ENCODE measurements around the gene CHGA.

CHGA gene

DNA sequence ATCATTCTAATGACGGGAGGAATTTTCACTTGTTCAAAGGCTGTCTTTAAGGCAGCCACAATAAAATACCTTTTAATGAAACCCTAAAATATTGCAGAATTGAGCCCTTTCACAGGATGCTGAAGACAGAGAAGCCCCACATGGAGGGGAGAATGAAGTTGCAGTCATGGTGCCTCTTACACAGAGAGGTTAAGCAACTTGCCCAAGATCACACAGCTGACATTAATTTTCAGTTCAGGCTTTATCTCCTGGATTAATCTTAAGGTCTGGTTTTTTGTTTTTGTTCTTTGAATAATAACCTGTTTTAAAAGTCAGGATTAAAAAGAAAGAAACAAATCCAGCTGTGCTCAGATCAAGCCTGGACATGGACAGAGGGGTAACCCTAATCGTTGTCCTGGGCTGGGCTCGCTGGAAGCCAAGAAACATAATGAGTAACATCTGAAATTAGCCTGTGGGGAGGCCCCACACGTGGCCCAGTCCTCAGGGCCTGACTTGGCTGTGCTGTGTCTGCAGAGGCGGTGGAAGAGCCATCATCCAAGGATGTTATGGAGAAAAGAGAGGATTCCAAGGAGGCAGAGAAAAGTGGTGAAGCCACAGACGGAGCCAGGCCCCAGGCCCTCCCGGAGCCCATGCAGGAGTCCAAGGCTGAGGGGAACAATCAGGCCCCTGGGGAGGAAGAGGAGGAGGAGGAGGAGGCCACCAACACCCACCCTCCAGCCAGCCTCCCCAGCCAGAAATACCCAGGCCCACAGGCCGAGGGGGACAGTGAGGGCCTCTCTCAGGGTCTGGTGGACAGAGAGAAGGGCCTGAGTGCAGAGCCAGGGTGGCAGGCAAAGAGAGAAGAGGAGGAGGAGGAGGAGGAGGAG lies 8.0 kb downstream of the CHGA start:
- Histone ChIP-seq H3K36me3 (ENCODE audit: insufficient read depth, low read length) (peaks cover 2% of the 10 kb centered on the region; the same call in 1 of the 2 replicates), H3K4me2 (ENCODE audit: insufficient read depth, low read length) (no peak overlapping the region), H3K4me1 (ENCODE audit: insufficient read depth, low read length) (no peaks in the 10 kb centered on the region), H4K20me1 (ENCODE audit: insufficient read depth, low read length) (peaks cover 3% of the 10 kb centered on the region), H3K4me3 (ENCODE audit: low read depth in 1 of 2, low read length in 2 of 2) (no peak overlapping the region), H3K9me3 (ENCODE audit: insufficient read depth, low read length, severe bottlenecking) (no peaks in the 10 kb centered on the region), H2AFZ (ENCODE audit: low read depth, low read length) (no peak overlapping the region), H3K79me2 (ENCODE audit: insufficient read depth, low read length) (no peaks in the 10 kb centered on the region), H3K27ac (ENCODE audit: low read length) (no peak overlapping the region), H3K27me3 (ENCODE audit: insufficient read depth, low read length, poor library complexity) (no peaks in the 10 kb centered on the region), H3K9ac (ENCODE audit: low read depth, low read length) (no peak overlapping the region)
- no peak for TF ChIP-seq EZH2 (IDR thresholded peaks at IDR 0.05; ENCODE audit: borderline replicate concordance, low read depth, low read length, severe bottlenecking)
- TF ChIP-seq, protein P1, sequence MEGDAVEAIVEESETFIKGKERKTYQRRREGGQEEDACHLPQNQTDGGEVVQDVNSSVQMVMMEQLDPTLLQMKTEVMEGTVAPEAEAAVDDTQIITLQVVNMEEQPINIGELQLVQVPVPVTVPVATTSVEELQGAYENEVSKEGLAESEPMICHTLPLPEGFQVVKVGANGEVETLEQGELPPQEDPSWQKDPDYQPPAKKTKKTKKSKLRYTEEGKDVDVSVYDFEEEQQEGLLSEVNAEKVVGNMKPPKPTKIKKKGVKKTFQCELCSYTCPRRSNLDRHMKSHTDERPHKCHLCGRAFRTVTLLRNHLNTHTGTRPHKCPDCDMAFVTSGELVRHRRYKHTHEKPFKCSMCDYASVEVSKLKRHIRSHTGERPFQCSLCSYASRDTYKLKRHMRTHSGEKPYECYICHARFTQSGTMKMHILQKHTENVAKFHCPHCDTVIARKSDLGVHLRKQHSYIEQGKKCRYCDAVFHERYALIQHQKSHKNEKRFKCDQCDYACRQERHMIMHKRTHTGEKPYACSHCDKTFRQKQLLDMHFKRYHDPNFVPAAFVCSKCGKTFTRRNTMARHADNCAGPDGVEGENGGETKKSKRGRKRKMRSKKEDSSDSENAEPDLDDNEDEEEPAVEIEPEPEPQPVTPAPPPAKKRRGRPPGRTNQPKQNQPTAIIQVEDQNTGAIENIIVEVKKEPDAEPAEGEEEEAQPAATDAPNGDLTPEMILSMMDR (IDR thresholded peaks at IDR 0.05; ENCODE audit: borderline replicate concordance, extremely low read depth, low read length, poor library complexity, severe bottlenecking): no peak
- DNase-seq (no peak), ATAC-seq (ENCODE audit: insufficient read depth, low read depth) (no peak)

DNA sequence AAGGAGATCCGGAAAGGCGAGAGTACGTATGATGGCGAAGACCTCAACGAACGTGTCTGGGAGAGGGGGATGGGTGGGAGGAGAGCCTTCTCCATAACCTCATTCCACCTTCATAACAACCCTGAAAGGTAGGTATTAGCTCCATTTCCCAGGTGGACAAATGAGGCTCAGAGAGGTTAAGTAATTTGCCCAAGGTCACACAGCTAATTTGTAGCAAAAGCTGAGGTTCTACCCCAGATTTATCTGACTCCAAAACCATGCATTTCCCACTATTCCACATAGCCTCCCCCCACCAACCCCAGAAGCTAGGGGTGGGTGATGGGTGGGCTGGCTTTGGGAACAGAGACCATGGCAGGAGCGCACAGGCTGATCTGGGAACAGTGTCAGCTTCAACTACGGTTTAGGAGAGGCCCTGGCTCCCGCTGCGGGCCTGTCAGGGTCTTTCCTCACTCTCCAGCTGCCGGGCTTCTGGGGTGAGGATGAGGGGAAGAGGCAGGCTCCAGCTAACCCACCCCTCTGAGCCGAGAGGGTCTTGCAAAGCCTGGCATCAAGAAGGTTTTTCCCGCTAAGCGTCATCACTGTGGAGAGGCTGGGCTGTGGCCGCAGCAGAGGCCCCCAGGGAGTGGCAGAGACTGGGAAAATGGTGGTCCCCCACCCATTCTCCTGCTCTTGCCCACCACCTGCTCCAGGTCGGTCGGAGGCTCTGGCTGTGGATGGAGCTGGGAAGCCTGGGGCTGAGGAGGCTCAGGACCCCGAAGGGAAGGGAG lies 8.9 kb downstream of the CHGA start:
- no peak overlapping the region for H3K4me2 ChIP-seq (ENCODE audit: insufficient read depth, low read length)
- no peak overlapping the region for H3K4me3 ChIP-seq (ENCODE audit: low read depth in 1 of 2, low read length in 2 of 2)
- peaks cover 3% of the 10 kb centered on the region for H4K20me1 ChIP-seq (ENCODE audit: insufficient read depth, low read length)
- DNase-seq: no peak
- H3K9ac ChIP-seq (ENCODE audit: low read depth, low read length): no peak overlapping the region
- H3K27ac ChIP-seq (ENCODE audit: low read length): no peak overlapping the region
- no peaks in the 10 kb centered on the region for H3K27me3 ChIP-seq (ENCODE audit: insufficient read depth, low read length, poor library complexity)
- ATAC-seq (ENCODE audit: insufficient read depth, low read depth): no peak
- no peaks in the 10 kb centered on the region for H3K79me2 ChIP-seq (ENCODE audit: insufficient read depth, low read length)
- no peaks in the 10 kb centered on the region for H3K4me1 ChIP-seq (ENCODE audit: insufficient read depth, low read length)
- peaks cover 7% of the 10 kb centered on the region; the same call in 1 of the 2 replicates for H3K36me3 ChIP-seq (ENCODE audit: insufficient read depth, low read length)
- TF ChIP-seq, protein P1 (IDR thresholded peaks at IDR 0.05; ENCODE audit: borderline replicate concordance, extremely low read depth, low read length, poor library complexity, severe bottlenecking): no peak
- no peak for TF ChIP-seq EZH2 (IDR thresholded peaks at IDR 0.05; ENCODE audit: borderline replicate concordance, low read depth, low read length, severe bottlenecking)
- no peak overlapping the region for H2AFZ ChIP-seq (ENCODE audit: low read depth, low read length)
- no peaks in the 10 kb centered on the region for H3K9me3 ChIP-seq (ENCODE audit: insufficient read depth, low read length, severe bottlenecking)

DNA sequence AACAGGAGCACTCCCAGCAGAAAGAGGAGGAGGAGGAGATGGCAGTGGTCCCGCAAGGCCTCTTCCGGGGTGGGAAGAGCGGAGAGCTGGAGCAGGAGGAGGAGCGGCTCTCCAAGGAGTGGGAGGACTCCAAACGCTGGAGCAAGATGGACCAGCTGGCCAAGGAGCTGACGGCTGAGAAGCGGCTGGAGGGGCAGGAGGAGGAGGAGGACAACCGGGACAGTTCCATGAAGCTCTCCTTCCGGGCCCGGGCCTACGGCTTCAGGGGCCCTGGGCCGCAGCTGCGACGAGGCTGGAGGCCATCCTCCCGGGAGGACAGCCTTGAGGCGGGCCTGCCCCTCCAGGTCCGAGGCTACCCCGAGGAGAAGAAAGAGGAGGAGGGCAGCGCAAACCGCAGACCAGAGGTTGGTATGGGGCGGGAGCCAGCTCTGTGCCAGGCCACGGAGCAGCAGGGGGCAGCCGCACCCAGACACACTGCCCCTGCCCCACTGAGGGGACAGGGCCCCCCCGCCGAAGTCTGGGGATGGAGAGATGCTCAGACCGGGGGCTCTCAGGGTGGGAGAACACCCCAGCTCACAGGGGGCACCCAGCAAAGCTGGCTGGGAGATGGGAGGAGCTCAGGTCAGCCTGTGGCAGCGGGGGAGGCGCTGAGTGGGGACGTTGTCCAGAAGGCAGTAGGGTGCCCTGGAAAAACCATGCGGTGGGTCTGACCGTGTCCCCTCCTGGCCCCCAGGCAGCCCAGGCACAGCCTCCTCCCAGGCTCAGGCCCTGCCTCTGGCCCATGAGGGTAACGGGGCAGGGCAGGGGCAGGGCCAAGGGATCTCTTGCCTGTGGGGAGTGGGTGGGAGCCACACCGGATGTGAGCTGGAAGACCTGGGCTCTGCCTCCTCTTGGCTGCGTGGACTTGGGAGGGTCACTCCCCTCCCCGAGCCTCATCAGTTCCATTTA lies 9.8 kb downstream of the CHGA start:
- H3K79me2 ChIP-seq (ENCODE audit: insufficient read depth, low read length): no peaks in the 10 kb centered on the region
- ATAC-seq (ENCODE audit: insufficient read depth, low read depth) (no peak), DNase-seq (no peak)
- H3K4me2 ChIP-seq (ENCODE audit: insufficient read depth, low read length): no peak overlapping the region
- peaks cover 3% of the 10 kb centered on the region for H4K20me1 ChIP-seq (ENCODE audit: insufficient read depth, low read length)
- no peaks in the 10 kb centered on the region for H3K9me3 ChIP-seq (ENCODE audit: insufficient read depth, low read length, severe bottlenecking)
- no peak overlapping the region for H3K9ac ChIP-seq (ENCODE audit: low read depth, low read length)
- peaks cover 14% of the 10 kb centered on the region; the same call in 1 of the 2 replicates for H3K36me3 ChIP-seq (ENCODE audit: insufficient read depth, low read length)
- no peak overlapping the region for H3K4me3 ChIP-seq (ENCODE audit: low read depth in 1 of 2, low read length in 2 of 2)
- no peaks in the 10 kb centered on the region for H3K27me3 ChIP-seq (ENCODE audit: insufficient read depth, low read length, poor library complexity)
- TF ChIP-seq, protein P1 (IDR thresholded peaks at IDR 0.05; ENCODE audit: borderline replicate concordance, extremely low read depth, low read length, poor library complexity, severe bottlenecking): no peak
- no peak for TF ChIP-seq EZH2 (IDR thresholded peaks at IDR 0.05; ENCODE audit: borderline replicate concordance, low read depth, low read length, severe bottlenecking)
- no peak overlapping the region for H2AFZ ChIP-seq (ENCODE audit: low read depth, low read length)
- no peak overlapping the region for H3K27ac ChIP-seq (ENCODE audit: low read length)
- H3K4me1 ChIP-seq (ENCODE audit: insufficient read depth, low read length): no peaks in the 10 kb centered on the region

All from DND-41 (cell line).